Left lung (tissue), 10 donors: ENCODE data around the gene CHRNA5. TPM values are rescaled to one million over a fixed set of nuclear protein-coding genes. Genes with fewer than 3 reads are reported as not detected.
A peak's percentile ranks its signal among the peaks of the same experiment; 100 is the strongest.

Experiments
- ATAC-seq: fragments of 200-7000 bp; cut with Tn5 transposase; one replicate; pipeline ENCODE4 v1.9.1; 2020; ENCODE audit warnings: moderate library complexity
- DNase-seq, 4 donors: peaks; one replicate each; pipeline ENCODE4 v3.0.0-alpha.2; 2013 to 2020
- H3K27ac ChIP-seq, 2 donors: fragments of 200-600 bp; sonication (generic) in 1 of 2; one replicate each; pipeline versions ENCODE4 v1.5.0 to v1.8.0; 2020 to 2021
- H3K27me3 ChIP-seq, 2 donors: fragments of 200-600 bp; sonication (generic) in 1 of 2; one replicate each; pipeline versions ENCODE4 v1.5.0 to v1.8.0; 2020 to 2021
- H3K36me3 ChIP-seq, 2 donors: fragments of 200-600 bp; sonication (generic) in 1 of 2; one replicate each; pipeline versions ENCODE4 v1.5.0 to v1.8.0; 2020 to 2021
- H3K4me1 ChIP-seq, 2 donors: fragments of 200-600 bp; one replicate each; pipeline ENCODE4 v1.8.0; 2021
- H3K4me3 ChIP-seq, 2 donors: fragments of 200-600 bp; sonication (generic) in 1 of 2; one replicate each; pipeline versions ENCODE4 v1.5.0 to v1.8.0; 2020 to 2021; ENCODE audit warnings: mild to moderate bottlenecking in 1 of 2
- H3K9me3 ChIP-seq, 2 donors: fragments of 200-600 bp; sonication (generic) in 1 of 2; one replicate each; pipeline versions ENCODE4 v1.5.0 to v1.8.0; 2020 to 2021
- intact Hi-C, 2 donors: fragments of 100-400 bp; cut with DNase I; formaldehyde crosslinking; loops; one replicate each; pipeline versions ENCODE4 v1.11.2 to v1.14.2; 2022
- polyA plus RNA-seq, 6 donors: library from polyadenylated mRNA; unstranded; fragments of 120-200 nt; gene quantifications; one replicate each; pipeline ENCODE4 v1.2.1, GENCODE V29; 2013; ENCODE audit not compliant: insufficient read length in 6 of 6
- total RNA-seq, 2 donors: library from RNA; stranded (reverse); fragmentation: NEBNext Ultra II Directional; extraction: Animal tissue kit (Norgen Biotek cat#: 25700); gene quantifications; one replicate each; pipeline ENCODE4 v1.2.1, GENCODE V29; 2021
- TF ChIP-seq, protein P1 (sequence below), 2 donors: fragments of 200-600 bp; sonication (generic) in 1 of 2; IDR thresholded peaks; one replicate each; pipeline versions ENCODE4 v1.5.0 to v1.8.0; 2021; ENCODE audit warnings: antibody characterized with exemption in 2 of 2
- donor health status: DM: no; HTN: yes; CAD: no.
- donor health status: DM: no; HTN: no; CAD: no.

The CHRNA5 gene
- total and polyA plus RNA-seq, 8 donors = 1.1 to 2.7 (median 1.9) TPM

DNA sequence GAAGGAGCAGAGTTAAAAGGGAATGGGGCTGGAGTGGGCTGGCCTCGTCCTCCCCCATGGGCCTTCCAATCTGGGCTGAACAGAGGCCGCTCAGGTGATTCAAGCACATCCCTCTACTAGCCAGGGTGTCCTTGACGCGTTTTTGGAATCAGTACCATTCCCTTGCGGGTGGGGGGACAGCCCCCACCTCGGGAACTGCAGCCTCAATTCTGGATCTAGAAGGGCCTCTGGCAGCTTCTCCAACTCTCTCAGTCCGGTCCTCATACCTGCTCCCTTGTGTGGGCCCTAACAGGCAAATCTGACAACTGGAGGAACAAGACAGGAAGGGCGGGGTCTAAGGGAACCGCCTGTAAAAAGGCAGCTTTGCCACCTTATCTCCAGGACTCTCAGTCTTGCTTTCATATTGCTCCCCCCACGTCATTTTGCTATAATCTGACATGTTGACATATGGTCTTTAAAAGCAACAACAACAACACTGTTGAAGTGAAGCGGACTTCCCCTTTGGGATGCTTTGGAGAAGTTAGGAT, 76.5 kb downstream of the CHRNA5 start:
- Histone ChIP-seq H3K4me3 (no peak overlapping the region), H3K27ac (no peak overlapping the region), H3K4me1 (peaks cover 5 to 8% of the 10 kb centered on the region in 2 donors), H3K36me3 (no peaks in the 10 kb centered on the region), H3K9me3 (no peaks in the 10 kb centered on the region), H3K27me3 (peaks cover 0 to 22% of the 10 kb centered on the region in 2 donors)
- TF ChIP-seq, protein P1, sequence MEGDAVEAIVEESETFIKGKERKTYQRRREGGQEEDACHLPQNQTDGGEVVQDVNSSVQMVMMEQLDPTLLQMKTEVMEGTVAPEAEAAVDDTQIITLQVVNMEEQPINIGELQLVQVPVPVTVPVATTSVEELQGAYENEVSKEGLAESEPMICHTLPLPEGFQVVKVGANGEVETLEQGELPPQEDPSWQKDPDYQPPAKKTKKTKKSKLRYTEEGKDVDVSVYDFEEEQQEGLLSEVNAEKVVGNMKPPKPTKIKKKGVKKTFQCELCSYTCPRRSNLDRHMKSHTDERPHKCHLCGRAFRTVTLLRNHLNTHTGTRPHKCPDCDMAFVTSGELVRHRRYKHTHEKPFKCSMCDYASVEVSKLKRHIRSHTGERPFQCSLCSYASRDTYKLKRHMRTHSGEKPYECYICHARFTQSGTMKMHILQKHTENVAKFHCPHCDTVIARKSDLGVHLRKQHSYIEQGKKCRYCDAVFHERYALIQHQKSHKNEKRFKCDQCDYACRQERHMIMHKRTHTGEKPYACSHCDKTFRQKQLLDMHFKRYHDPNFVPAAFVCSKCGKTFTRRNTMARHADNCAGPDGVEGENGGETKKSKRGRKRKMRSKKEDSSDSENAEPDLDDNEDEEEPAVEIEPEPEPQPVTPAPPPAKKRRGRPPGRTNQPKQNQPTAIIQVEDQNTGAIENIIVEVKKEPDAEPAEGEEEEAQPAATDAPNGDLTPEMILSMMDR (IDR thresholded peaks at IDR 0.05) = no peak
- intact Hi-C loops = no loop called here
- ATAC-seq (no peak), DNase-seq (no peak)

DNA sequence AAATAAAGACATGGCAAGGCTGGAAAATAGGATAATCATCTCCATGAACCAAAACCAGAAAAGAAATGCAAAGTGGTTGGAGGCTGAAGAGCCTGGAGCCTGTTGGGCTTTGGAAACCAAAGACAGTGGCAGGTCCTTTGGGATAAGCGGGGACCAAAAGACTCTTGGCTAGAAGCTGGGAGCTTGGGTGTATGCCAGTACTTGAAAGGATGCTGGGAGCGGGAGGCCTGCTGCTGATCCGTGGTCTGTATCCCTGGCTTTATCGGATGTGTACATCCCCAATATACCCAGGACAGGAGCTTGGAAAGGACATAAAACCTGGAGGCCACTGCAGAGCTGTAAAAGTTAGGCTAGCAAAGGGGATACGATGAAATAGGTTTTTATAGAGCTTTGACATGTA, 77.0 kb downstream of the CHRNA5 start:
- TF ChIP-seq, protein P1 (IDR thresholded peaks at IDR 0.05) = no peak
- ATAC-seq = no peak
- no peak overlapping the region for H3K27ac ChIP-seq
- H3K9me3 ChIP-seq = no peaks in the 10 kb centered on the region
- no peaks in the 10 kb centered on the region for H3K36me3 ChIP-seq
- peaks cover 5 to 8% of the 10 kb centered on the region in 2 donors for H3K4me1 ChIP-seq
- H3K4me3 ChIP-seq = no peak overlapping the region
- H3K27me3 ChIP-seq = peaks cover 0 to 22% of the 10 kb centered on the region in 2 donors
- DNase-seq = peak in 1 of 4 donors; percentile 16
- intact Hi-C loops = no loop called here

Other genes with a start within 250 kb of the CHRNA5 start
- gene CRABP1, start 225.2 kb upstream of the CHRNA5 start, total RNA-seq = not detected
- under 1 TPM; 0.29 to 0.79 (median 0.40) TPM for gene CRABP1, start 225.2 kb upstream of the CHRNA5 start, polyA plus RNA-seq
- 10 to 100 TPM; 42.3 to 53.5 TPM for gene IREB2, start 127.3 kb upstream of the CHRNA5 start, total RNA-seq
- 10 to 100 TPM; 67.2 to 81.8 (median 74.1) TPM for gene IREB2, start 127.3 kb upstream of the CHRNA5 start, polyA plus RNA-seq
- 1 to 10 TPM; 3.3 to 5.0 TPM for gene HYKK, start 57.9 kb upstream of the CHRNA5 start, total RNA-seq
- 1 to 10 TPM; 4.2 to 6.6 (median 6.1) TPM for gene HYKK, start 57.9 kb upstream of the CHRNA5 start, polyA plus RNA-seq
- gene PSMA4, start 25.1 kb upstream of the CHRNA5 start, total RNA-seq = 100 to 1,000 TPM; 143 to 171 TPM
- 100 to 1,000 TPM; 204 to 233 (median 228) TPM for gene PSMA4, start 25.1 kb upstream of the CHRNA5 start, polyA plus RNA-seq
- under 1 TPM in 1 of 2 donors, not detected in 1; 0.10 TPM for gene CHRNA3, start 55.5 kb downstream of the CHRNA5 start, total RNA-seq
- under 1 TPM; 0.10 to 0.27 (median 0.21) TPM for gene CHRNA3, start 55.5 kb downstream of the CHRNA5 start, polyA plus RNA-seq
- gene CHRNB4, start 75.7 kb downstream of the CHRNA5 start, total RNA-seq = not detected
- under 1 TPM; 0.24 to 0.40 (median 0.30) TPM for gene CHRNB4, start 75.7 kb downstream of the CHRNA5 start, polyA plus RNA-seq
- 1 to 10 TPM; 8.7 to 9.1 TPM for gene ADAMTS7, start 245.9 kb downstream of the CHRNA5 start, total RNA-seq
- 10 to 100 TPM; 30.9 to 56.0 (median 38.0) TPM for gene ADAMTS7, start 245.9 kb downstream of the CHRNA5 start, polyA plus RNA-seq